Uterus (tissue), 4 donors: Measurements from ENCODE around the gene CELSR1. TPM values are rescaled to one million over a fixed set of nuclear protein-coding genes. Genes with fewer than 3 reads are reported as not detected.

Experiments
- DNase-seq, 2 donors: peaks; one replicate each; pipeline ENCODE4 v3.0.0-alpha.2; 2019 to 2020
- H3K27ac ChIP-seq, 2 donors: fragments of 200-600 bp; sonication (generic); 1 replicate in 1 of 2; 2 replicates in 1 of 2; pipeline ENCODE4 v1.5.1; 2016 to 2018
- H3K27me3 ChIP-seq, 2 donors: fragments of 200-600 bp; sonication (generic); one replicate each; pipeline ENCODE4 v1.5.1; 2018 to 2019; ENCODE audit warnings: control low read depth in 1 of 2
- H3K36me3 ChIP-seq, 2 donors: fragments of 200-600 bp; sonication (generic); one replicate each; pipeline ENCODE4 v1.5.1; 2019; ENCODE audit warnings: control low read depth in 1 of 2
- H3K4me1 ChIP-seq, 2 donors: fragments of 200-600 bp; sonication (generic); one replicate each; pipeline ENCODE4 v1.5.1; 2018 to 2019; ENCODE audit warnings: control low read depth in 1 of 2
- H3K4me3 ChIP-seq, 2 donors: fragments of 200-600 bp; sonication (generic); 1 replicate in 1 of 2; 2 replicates in 1 of 2; pipeline ENCODE4 v1.5.1; 2018 to 2019; ENCODE audit warnings: mild to moderate bottlenecking in 1 of 2
- H3K9me3 ChIP-seq, 2 donors: fragments of 200-600 bp; sonication (generic); one replicate each; pipeline ENCODE4 v1.5.1; 2019; ENCODE audit warnings: control low read depth in 1 of 2
- CTCF ChIP-seq, 4 experiments: fragments of 200-600 bp in 2 of 4; fragments of 450-650 bp in 2 of 4; sonication (generic) in 2 of 4; IDR thresholded peaks; one replicate each; pipeline ENCODE4 v1.5.1; 2016 to 2019; ENCODE audit warnings: antibody characterized with exemption in 4 of 4, mild to moderate bottlenecking in 2 of 4, moderate library complexity in 1 of 4
- POLR2A ChIP-seq, 2 donors: fragments of 450-650 bp; IDR thresholded peaks; one replicate each; pipeline ENCODE4 v1.6.1; 2016; ENCODE audit warnings: antibody characterized with exemption in 2 of 2, mild to moderate bottlenecking in 1 of 2, moderate library complexity in 1 of 2
- intact Hi-C: fragments of 100-400 bp; cut with DNase I; formaldehyde crosslinking; loops from one replicate; pipeline ENCODE4 v1.15.1; 2023; ENCODE audit warnings: low total_unique reads
- total RNA-seq, 4 donors: library from RNA; depleted of rRNA in 3 of 4; stranded (reverse); fragments of >200 nt in 3 of 4; gene quantifications; one replicate each; pipeline versions ENCODE4 v1.1.0 to v1.2.4, GENCODE V29; 2014 to 2023
- donor health status: DM: yes; HTN: yes; CAD: no.

The CELSR1 gene
- total RNA-seq, 4 donors from 2014 or later = 1.5 to 15.8 (median 8.4) TPM

GRCh38 chr22:46364341-46365165 is 172.9 kb downstream of the CELSR1 start:
- DNase-seq = no peak
- TF ChIP-seq POLR2A (IDR thresholded peaks at IDR 0.05) (no peak), CTCF (IDR thresholded peaks at IDR 0.05) (no peak)
- H3K9me3 ChIP-seq = no peaks in the 10 kb centered on the region
- H3K4me1 ChIP-seq = no peaks in the 10 kb centered on the region
- no peaks in the 10 kb centered on the region for H3K36me3 ChIP-seq
- H3K27ac ChIP-seq = no peak overlapping the region
- H3K27me3 ChIP-seq = no peaks in the 10 kb centered on the region
- H3K4me3 ChIP-seq = no peak overlapping the region
- intact Hi-C loops = loop anchor here (10.0 kb wide), 1 partner anchor 180 kb away; no protein-coding TSS in a partner anchor

GRCh38 chr22:46363611-46364321 is 173.7 kb downstream of the CELSR1 start:
- Histone ChIP-seq H3K36me3 (no peaks in the 10 kb centered on the region), H3K4me1 (no peaks in the 10 kb centered on the region), H3K9me3 (no peaks in the 10 kb centered on the region), H3K27me3 (no peaks in the 10 kb centered on the region), H3K4me3 (no peak overlapping the region), H3K27ac (no peak overlapping the region)
- no peak for DNase-seq
- intact Hi-C loops = loop anchor here (10.0 kb wide), 1 partner anchor 181 kb away; no protein-coding TSS in a partner anchor
- TF ChIP-seq POLR2A (IDR thresholded peaks at IDR 0.05) (no peak), CTCF (IDR thresholded peaks at IDR 0.05) (no peak)

- no peaks in the 10 kb centered on the region for H3K36me3 ChIP-seq
- no peak overlapping the region for H3K27ac ChIP-seq
- no peaks in the 10 kb centered on the region for H3K4me1 ChIP-seq
- DNase-seq = no peak
- no peaks in the 10 kb centered on the region for H3K9me3 ChIP-seq
- H3K27me3 ChIP-seq = no peaks in the 10 kb centered on the region
- H3K4me3 ChIP-seq = no peak overlapping the region
- intact Hi-C loops = loop anchor here (10.0 kb wide), 1 partner anchor 182 kb away; no protein-coding TSS in a partner anchor
- TF ChIP-seq CTCF (IDR thresholded peaks at IDR 0.05) (no peak), POLR2A (IDR thresholded peaks at IDR 0.05) (no peak)
Observed at GRCh38 chr22:46362934-46363515, 174.4 kb downstream of the CELSR1 start.

- Histone ChIP-seq H3K4me1 (no peaks in the 10 kb centered on the region), H3K4me3 (no peak overlapping the region), H3K27ac (no peak overlapping the region), H3K36me3 (no peaks in the 10 kb centered on the region), H3K27me3 (no peaks in the 10 kb centered on the region), H3K9me3 (no peaks in the 10 kb centered on the region)
- no peak for TF ChIP-seq CTCF (IDR thresholded peaks at IDR 0.05)
- TF ChIP-seq POLR2A (IDR thresholded peaks at IDR 0.05) = no peak
- intact Hi-C loops = loop anchor here (10.0 kb wide), 1 partner anchor 182 kb away; no protein-coding TSS in a partner anchor
- DNase-seq = no peak
Observed at GRCh38 chr22:46362203-46362933, 175.1 kb downstream of the CELSR1 start.
